Measurements from ENCODE around the gene EIF4E.
"Not testable (repeated sequence)": the region's sequence is repeated elsewhere in the genome, so short reads cannot be mapped to it uniquely, and the experiment has no call there.

EIF4E gene, protein sequence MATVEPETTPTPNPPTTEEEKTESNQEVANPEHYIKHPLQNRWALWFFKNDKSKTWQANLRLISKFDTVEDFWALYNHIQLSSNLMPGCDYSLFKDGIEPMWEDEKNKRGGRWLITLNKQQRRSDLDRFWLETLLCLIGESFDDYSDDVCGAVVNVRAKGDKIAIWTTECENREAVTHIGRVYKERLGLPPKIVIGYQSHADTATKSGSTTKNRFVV

GRCh38 chr4:98928505-98929340, at the start of gene EIF4E:
TSS of gene EIF4E (minus strand) at chr4:98929133. CDS start at chr4:98929112, 21 bp downstream.
- peak; percentile 99 for DNase-seq (ENCODE audit: low read depth)

- DNase-seq (ENCODE audit: low read depth): no peak
Observed at GRCh38 chr4:98977557-98977956, 48.6 kb upstream of the EIF4E start.

GRCh38 chr4:98976716-98977115, 47.8 kb upstream of the EIF4E start:
- no peak for DNase-seq (ENCODE audit: low read depth)

DNA sequence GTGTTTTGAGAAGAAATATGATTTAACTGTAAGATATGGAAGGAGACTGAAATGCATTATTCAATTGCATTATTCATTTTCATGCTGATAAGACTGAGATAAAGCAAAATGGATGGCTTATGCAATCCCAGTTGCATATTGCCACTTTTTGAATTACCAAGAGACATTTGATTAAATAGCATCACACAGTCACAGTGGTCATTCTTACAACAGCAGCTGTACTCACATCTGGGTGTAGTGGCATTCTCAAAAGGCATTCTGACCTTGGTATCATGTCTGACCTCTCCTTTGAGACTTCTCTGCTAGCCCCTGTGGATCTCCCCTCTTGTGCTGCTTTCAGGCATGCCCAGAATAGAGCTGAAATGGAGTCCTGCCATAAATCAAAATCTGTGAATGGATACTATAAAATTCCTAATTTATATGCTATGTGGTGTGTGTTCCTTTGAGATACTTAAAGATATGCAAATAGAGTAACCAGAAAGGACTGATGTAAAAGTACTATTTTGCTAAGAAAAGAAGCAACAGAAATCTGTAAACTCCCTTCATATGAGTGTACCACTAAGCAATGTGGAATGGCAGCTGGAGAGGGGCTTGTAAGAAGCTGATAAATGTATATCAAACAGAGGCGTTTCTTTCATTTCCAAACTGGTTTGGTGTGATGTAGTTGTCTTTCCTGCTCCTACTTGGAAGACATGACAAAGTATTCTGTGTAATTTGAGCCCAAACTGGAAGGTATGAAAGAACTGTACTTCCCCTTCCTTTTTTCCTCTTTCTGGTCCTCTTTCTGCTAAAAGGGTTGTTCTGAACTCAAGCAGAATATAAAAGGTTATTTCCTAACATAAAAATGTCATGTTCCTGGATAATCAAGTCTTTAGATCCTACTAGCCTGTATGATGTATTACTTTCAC, 41.2 kb upstream of the EIF4E start:
- DNase-seq (ENCODE audit: low read depth): no peak

DNA sequence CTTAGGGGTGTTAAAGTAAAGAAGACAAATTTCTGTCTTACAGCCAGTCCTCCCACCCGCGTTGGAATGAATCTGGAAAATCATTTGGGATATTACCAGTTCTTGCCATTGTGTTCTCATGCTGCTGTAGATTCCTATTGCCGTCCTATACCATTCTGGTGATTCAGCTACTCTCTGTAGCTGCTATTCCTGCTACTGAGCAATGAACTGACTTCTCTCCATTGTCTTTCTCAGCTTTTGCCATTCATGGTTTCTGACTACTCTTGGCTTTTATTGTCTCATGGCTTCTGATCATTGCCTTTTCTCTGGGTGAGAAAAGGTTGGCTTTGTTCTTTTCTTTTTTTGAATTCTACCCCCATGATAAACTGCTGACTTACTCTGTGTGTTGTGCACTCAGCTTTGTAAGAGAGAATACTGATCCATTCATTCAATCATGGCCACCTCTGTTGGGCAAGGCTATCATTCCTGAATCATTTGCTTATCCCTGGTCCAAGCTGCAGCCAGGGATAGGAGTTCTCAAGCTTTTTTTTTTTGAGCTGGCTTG, 38.9 kb upstream of the EIF4E start:
- no peak for DNase-seq (ENCODE audit: low read depth)

DNA sequence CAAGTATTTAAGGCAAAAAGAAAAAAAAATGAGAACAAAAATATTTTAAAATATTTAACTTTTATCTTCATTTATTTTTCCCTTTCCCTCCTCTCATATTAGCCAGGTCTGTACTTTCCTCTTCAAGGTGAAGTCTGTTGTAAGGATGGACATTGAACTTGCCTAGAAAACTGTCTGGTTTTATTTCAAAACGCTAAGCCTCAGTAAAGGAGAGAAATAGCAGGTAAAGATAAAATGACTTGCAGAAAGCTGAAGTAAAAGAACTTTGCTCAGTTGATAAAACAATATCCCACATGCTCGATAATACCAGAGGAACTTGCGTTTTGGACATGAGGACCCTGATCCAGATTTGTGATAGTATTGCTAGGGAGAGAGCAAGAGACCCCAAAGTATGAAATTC, 38.0 kb upstream of the EIF4E start:
- no peak for DNase-seq (ENCODE audit: low read depth)

DNA sequence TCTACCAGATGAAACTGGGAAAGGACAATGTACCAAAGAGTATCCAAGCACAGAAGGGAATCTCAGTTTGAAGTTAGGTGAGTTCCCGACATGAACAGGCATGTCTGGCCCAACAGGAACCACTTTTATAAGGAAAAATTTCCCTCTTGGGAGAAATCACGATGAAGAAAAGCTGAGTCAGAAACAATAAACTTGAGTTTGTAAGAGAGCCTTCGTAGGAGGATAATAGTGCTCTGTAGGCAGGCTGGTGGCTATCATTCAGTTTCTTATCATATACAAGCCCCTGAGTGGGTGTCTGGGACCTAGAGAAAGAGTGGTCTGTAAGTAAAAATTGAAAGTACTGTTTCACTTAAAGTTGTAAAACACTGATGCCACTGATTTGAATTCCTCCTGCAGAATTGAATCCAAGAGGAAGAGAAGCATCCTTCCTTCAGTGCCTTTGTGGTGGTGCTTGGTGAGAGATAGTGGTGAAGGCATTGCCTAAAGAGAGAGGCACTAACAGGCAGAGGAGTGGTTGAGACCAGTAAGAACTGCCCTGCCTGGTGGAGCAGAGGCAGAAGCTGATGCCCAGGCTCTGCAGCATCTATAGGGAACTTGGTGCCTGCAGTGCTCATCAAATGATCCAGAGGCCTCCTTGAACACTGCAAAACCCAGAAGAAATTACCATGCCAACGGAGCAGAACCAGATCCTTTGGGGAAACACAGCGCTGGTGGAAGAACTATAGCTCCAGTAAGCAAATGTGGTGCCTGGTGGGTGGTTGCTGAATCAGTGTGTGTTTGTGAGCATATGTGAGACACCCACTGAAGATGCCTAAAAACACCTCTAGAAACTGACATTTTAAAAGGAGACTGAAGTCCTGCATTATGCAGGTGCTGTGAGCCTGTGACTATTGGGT, 34.9 kb upstream of the EIF4E start:
- no peak for DNase-seq (ENCODE audit: low read depth)

DNA sequence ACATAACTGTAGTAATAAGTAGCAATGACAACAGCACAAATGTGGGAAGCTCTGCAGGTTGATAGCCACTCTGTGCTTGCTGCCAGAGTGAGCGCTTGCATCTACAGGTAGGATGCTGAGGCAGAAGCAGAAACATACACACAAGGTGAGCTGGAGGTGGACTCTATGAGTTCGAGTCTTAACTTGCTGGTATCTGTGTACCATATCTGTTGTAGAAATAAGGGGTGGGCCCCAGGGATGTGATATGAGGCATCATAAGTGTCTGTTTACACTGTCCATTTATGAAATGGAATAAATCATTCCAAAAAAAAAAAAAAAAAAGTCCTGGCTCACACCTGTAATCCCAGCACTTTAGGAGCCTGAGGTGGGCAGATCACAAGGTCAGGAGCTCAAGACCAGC, 32.8 kb upstream of the EIF4E start:
- DNase-seq (ENCODE audit: low read depth): no peak

- no peak for DNase-seq (ENCODE audit: low read depth)
Observed at GRCh38 chr4:98959411-98959810, 30.5 kb upstream of the EIF4E start.

GRCh38 chr4:98958065-98958464, 29.1 kb upstream of the EIF4E start:
- DNase-seq (ENCODE audit: low read depth): no peak

GRCh38 chr4:98955229-98955628, 26.3 kb upstream of the EIF4E start:
- no peak for DNase-seq (ENCODE audit: low read depth)

- DNase-seq (ENCODE audit: low read depth): no peak
Observed at GRCh38 chr4:98951710-98952109, 22.8 kb upstream of the EIF4E start.

- DNase-seq (ENCODE audit: low read depth): no peak
Observed at GRCh38 chr4:98950925-98951324, 22.0 kb upstream of the EIF4E start.

DNA sequence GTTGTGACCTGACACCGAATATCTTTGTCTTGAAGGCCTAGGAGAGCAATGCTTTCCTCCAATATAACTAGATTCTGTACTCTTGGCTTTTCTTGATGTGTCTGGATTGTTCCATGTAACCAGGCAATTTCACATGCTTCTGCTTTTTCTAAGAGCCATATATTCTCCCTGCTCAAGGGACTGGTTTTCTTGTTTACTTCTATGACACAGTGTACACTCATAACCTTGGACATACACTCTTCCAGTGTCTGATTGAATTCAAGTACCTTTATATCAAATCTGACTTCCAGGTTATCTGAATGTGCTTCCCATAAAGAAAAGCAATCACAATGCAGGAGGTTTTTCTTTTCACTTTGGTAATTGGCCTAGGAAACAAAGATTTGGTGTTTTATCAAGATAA, 17.4 kb upstream of the EIF4E start:
- DNase-seq (ENCODE audit: low read depth): no peak

DNA sequence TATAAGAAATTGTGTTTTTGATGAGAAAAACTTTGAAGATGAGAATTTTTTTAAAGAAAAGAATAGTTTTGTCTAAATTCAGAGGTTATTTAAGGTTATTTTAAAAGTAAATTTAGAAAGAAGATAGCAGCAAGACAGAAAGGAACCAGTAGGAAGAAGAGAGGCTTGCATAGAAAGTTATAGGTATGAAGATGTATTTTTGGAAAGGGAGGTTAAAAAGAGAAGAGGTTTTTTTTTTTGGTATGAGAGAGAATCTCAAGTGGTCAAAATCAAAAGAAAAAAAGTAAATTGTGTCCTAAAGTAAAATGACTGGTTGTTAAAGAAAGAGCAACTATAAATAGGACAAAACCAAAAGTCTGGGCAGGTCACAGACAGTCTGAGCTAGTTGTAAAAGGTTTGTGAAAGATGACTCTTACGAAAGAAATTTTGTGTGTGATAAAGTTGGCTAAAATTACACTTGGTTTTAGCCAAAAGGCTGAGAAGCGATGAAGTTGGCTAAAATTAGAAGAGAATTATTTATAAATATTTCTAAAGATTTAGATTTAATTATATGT, 16.4 kb upstream of the EIF4E start:
- no peak for DNase-seq (ENCODE audit: low read depth)

GRCh38 chr4:98939892-98940298, 11.0 kb upstream of the EIF4E start:
- DNase-seq (ENCODE audit: low read depth): peak; percentile 53

DNA sequence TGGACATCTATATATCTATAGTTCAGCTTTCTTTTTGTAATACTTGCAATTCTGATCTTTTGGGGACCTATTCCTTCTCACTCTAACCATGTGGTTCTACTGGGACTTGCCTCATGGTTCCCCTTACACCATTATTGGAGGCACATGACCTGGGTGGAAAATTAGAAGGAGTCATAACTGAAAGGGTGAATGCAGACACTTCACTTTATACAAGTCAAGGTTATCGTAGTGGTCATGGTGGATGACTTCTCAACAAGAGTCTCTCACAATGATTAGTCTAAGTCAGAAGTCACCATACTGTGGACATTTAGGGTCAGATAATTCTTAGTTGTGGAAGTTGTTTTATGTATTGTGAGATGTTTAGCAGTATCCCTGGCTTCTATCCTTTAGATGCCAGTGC, 10.5 kb upstream of the EIF4E start:
- no peak for DNase-seq (ENCODE audit: low read depth)

- no peak for DNase-seq (ENCODE audit: low read depth)
Observed at GRCh38 chr4:98937986-98938720, 9.2 kb upstream of the EIF4E start.

GRCh38 chr4:98935633-98936032, 6.7 kb upstream of the EIF4E start:
- DNase-seq (ENCODE audit: low read depth): no peak

- DNase-seq (ENCODE audit: low read depth): not testable (repeated sequence)
Observed at GRCh38 chr4:98934851-98935250, 5.9 kb upstream of the EIF4E start.

Measured in fibroblast of the conjunctiva (primary cell).